ENCODE measurements around the gene OPN1SW.

DNA sequence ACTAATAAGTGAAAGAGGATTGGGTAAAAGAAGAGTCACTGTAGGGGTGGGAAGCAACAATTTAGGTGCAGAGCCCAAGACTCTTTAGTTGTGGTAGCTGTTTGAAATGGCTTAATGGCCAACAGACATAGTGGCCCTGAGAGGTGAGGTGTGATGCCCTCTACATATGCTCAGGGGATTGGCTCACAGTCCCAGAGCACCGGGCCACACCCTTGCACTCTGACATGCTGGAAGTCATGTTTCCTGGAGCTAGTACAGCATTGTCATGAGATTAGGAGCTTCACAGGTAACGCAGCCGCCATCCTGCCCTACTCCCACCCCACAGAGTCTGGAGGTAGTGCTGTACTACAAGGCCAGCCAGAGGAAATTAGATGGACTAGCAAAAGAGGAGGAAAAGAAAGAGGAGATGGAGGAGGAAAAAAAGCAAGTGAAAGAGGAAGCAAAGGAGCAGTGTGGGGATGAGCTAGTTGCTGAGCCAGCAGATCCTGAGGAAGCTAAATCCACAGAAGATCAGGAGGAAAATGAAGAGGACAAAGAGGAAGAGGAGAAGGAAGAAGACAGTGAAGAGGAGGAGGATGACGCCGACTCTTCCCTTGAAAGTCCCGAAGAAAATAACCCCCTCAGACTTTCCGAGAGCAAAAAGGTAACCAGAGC lies 39.8 kb upstream of the OPN1SW start:
- TF ChIP-seq, protein P1, sequence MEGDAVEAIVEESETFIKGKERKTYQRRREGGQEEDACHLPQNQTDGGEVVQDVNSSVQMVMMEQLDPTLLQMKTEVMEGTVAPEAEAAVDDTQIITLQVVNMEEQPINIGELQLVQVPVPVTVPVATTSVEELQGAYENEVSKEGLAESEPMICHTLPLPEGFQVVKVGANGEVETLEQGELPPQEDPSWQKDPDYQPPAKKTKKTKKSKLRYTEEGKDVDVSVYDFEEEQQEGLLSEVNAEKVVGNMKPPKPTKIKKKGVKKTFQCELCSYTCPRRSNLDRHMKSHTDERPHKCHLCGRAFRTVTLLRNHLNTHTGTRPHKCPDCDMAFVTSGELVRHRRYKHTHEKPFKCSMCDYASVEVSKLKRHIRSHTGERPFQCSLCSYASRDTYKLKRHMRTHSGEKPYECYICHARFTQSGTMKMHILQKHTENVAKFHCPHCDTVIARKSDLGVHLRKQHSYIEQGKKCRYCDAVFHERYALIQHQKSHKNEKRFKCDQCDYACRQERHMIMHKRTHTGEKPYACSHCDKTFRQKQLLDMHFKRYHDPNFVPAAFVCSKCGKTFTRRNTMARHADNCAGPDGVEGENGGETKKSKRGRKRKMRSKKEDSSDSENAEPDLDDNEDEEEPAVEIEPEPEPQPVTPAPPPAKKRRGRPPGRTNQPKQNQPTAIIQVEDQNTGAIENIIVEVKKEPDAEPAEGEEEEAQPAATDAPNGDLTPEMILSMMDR (IDR thresholded peaks at IDR 0.05), result no peak
- no peak for TF ChIP-seq POLR2A (IDR thresholded peaks at IDR 0.05)
